Uterus (tissue), 2 donors: ENCODE results near the gene ABCC2.

Experiments used
- POLR2A ChIP-seq, 2 donors: fragments of 450-650 bp; IDR thresholded peaks; one replicate each; pipeline ENCODE4 v1.6.1; 2016; ENCODE audit warnings: antibody characterized with exemption in 2 of 2, mild to moderate bottlenecking in 1 of 2, moderate library complexity in 1 of 2
- TF ChIP-seq, protein P1 (sequence below), 4 experiments: fragments of 200-600 bp in 2 of 4; fragments of 450-650 bp in 2 of 4; sonication (generic) in 2 of 4; IDR thresholded peaks; one replicate each; pipeline ENCODE4 v1.5.1; 2016 to 2019; ENCODE audit warnings: antibody characterized with exemption in 4 of 4, mild to moderate bottlenecking in 2 of 4, moderate library complexity in 1 of 4

DNA sequence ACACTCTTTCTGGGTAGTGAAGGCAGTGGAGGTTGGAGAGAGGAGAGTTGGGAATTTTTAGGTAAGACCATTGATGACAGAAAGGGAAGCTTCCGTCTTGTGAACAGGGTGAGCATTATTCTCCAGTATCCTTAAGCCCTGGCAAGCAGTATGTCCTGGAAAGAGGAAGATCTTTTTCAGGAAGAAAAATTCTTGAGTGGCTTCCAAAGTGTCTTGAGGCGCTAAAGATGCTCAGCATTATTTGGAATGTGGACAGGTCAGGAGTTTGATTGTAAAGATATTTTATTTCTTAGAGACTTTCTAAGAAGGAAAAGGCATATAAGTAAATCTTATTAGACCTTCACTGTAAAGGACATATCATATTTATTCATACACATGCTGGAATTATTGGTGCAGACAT lies 54.3 kb downstream of the ABCC2 start:
- TF ChIP-seq POLR2A (IDR thresholded peaks at IDR 0.05) = no peak
- TF ChIP-seq, protein P1, sequence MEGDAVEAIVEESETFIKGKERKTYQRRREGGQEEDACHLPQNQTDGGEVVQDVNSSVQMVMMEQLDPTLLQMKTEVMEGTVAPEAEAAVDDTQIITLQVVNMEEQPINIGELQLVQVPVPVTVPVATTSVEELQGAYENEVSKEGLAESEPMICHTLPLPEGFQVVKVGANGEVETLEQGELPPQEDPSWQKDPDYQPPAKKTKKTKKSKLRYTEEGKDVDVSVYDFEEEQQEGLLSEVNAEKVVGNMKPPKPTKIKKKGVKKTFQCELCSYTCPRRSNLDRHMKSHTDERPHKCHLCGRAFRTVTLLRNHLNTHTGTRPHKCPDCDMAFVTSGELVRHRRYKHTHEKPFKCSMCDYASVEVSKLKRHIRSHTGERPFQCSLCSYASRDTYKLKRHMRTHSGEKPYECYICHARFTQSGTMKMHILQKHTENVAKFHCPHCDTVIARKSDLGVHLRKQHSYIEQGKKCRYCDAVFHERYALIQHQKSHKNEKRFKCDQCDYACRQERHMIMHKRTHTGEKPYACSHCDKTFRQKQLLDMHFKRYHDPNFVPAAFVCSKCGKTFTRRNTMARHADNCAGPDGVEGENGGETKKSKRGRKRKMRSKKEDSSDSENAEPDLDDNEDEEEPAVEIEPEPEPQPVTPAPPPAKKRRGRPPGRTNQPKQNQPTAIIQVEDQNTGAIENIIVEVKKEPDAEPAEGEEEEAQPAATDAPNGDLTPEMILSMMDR (IDR thresholded peaks at IDR 0.05) = no peak
